ENCODE results near the gene HEYL. TPM values are rescaled to one million over a fixed set of nuclear protein-coding genes. Genes with fewer than 3 reads are reported as not detected.
"Not testable (repeated sequence)": the region's sequence is repeated elsewhere in the genome, so short reads cannot be mapped to it uniquely, and the experiment has no call there.

HEYL gene
- total RNA-seq, 1 donor from 2014 or later, result 0.44 TPM

- no peak for ATAC-seq
These were observed 3.6 kb downstream of the HEYL start for GRCh38 chr1:39635871-39636210.

- no peak for ATAC-seq
These were observed 4.1 kb downstream of the HEYL start for GRCh38 chr1:39635205-39635870.

GRCh38 chr1:39633422-39633821 lies 6.0 kb downstream of the HEYL start:
- no peak for ATAC-seq

- peak; percentile 34 for ATAC-seq
These were observed 6.6 kb downstream of the HEYL start for GRCh38 chr1:39632682-39633417.

GRCh38 chr1:39632323-39632681 lies 7.1 kb downstream of the HEYL start:
- ATAC-seq, result no peak

GRCh38 chr1:39631361-39632322 lies 7.8 kb downstream of the HEYL start:
- ATAC-seq, result no peak

GRCh38 chr1:39628807-39629350 lies 10.6 kb downstream of the HEYL start:
- ATAC-seq, result no peak

- ATAC-seq, result no peak
These were observed 12.8 kb downstream of the HEYL start for GRCh38 chr1:39626646-39627045.

GRCh38 chr1:39625462-39626273 lies 13.8 kb downstream of the HEYL start:
- peak; percentile 38 for ATAC-seq

- ATAC-seq, result no peak
These were observed 14.4 kb downstream of the HEYL start for GRCh38 chr1:39625009-39625408.

GRCh38 chr1:39623053-39623452 lies 16.4 kb downstream of the HEYL start:
- no peak for ATAC-seq

GRCh38 chr1:39622427-39622826 lies 17.0 kb downstream of the HEYL start:
- no peak for ATAC-seq

- no peak for ATAC-seq
These were observed 18.7 kb downstream of the HEYL start for GRCh38 chr1:39620659-39621165.

- ATAC-seq, result no peak
These were observed 21.9 kb downstream of the HEYL start for GRCh38 chr1:39617488-39618049.

GRCh38 chr1:39615086-39615673 lies 24.3 kb downstream of the HEYL start:
- ATAC-seq, result no peak

- no peak for ATAC-seq
These were observed 25.0 kb downstream of the HEYL start for GRCh38 chr1:39614488-39614887.

- no peak for ATAC-seq
These were observed 26.2 kb downstream of the HEYL start for GRCh38 chr1:39613250-39613649.

- peak; percentile 59 for ATAC-seq
These were observed 29.7 kb downstream of the HEYL start for GRCh38 chr1:39609618-39610331.

- ATAC-seq, result no peak
These were observed 30.5 kb downstream of the HEYL start for GRCh38 chr1:39608921-39609320.

GRCh38 chr1:39603677-39604076 lies 35.8 kb downstream of the HEYL start:
- ATAC-seq, result not testable (repeated sequence)

Measured in esophagus mucosa (tissue), 1 donor.